M059J (cell line): ENCODE data around the gene RNF40. TPM values are rescaled to one million over a fixed set of nuclear protein-coding genes. Genes with fewer than 3 reads are reported as not detected.

Experiments
- DNase-seq: peaks from one replicate; pipeline ENCODE4 v3.0.0-alpha.2; 2012; ENCODE audit warnings: low read depth
- total RNA-seq: library from RNA; depleted of rRNA; stranded (reverse); fragments of >200 nt; shearing (Covaris generic); gene quantifications from 2 replicates; pipeline ENCODE4 v1.2.3, GENCODE V29; 2014

Gene RNF40
- total RNA-seq, 1 experiment from 2014 or later = 104 TPM

DNA sequence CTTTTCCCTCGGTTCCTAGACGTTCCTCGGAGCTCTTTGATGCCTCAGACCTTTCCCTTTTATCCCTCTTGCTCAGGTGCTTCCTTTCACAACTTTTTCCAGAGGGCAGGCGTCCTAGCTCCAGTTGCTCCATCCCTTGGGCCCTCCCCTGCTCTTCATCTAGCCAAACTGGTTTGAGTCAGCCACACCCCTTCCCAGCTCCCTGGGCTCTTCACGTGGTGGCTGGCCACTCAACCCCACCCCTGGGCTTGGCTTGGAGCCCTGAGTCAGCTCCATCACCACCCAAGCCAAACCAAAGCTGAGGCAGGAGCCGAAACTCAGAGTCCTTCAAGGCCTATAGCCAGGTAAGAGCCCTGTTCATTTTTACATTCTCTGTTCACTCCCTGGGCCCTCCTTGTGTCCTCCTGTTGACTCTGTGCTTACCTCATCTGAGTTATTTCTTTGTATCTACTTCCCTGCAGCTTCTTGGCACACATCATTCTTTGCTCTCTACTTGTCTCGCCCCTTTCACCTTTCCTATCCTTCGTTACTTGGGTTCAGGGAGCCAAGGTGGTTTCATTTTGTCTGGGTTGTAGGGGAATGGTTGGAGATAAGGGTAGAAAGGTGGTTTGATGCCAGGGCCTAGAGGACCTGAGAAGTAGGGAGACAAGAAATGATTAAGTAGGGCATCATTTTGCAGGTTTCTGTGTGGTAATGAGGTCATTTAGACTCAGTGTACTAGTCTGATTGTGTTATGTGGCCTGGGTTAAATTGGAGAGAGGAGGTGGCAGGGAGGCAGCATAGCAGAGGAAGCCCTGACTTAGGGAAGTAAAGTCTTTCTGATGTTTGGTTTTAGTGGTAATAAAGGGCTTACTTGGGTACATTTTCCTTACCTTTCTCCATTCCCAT is 21.5 kb upstream of the RNF40 start:
- DNase-seq = peak; percentile 91

DNA sequence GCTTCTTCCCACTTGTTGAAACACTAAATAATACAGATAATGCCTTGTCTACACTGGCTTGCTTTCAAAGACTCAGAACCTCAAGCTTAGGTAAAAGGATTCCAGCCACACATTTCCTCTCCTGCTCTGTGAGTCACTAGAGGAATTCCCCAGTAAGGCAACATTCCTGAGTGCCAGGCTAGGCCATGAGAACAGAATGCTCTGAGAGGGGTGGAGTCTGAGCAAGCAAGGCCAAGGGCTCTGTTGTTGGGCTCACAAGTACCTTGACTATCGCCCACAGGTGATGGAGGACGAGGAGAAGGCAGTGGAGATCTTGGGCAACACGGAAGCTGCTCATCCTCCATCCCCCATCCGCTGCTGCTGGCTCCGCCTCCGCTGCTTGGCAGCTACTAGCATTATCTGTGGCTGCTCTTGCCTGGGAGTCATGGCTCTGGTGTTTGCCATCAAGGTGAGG is 20.6 kb upstream of the RNF40 start:
- DNase-seq = peak; percentile 96

DNA sequence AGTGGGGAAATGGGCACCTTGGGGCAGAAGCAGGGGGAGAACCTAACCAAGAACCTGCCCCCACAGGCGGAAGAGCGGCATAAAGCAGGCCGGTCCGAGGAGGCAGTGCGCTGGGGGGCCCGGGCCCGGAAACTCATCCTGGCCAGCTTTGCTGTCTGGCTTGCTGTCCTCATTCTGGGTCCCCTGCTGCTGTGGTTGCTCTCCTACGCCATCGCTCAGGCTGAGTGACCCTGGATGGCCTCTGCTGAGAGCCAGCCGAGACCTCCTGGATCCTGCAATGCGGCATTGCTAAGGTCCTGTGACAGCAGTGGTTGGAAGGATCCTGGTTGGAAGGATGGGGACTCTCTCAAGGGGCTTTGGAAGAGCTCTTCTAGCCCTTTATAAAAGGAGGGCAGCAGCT is 18.4 kb upstream of the RNF40 start:
- DNase-seq = no peak

- no peak for DNase-seq
These were observed 17.9 kb upstream of the RNF40 start for GRCh38 chr16:30744183-30744582.

GRCh38 chr16:30745082-30745481 is 17.0 kb upstream of the RNF40 start:
- DNase-seq = no peak

GRCh38 chr16:30746638-30747175 is 15.4 kb upstream of the RNF40 start:
- DNase-seq = no peak

GRCh38 chr16:30747331-30747730 is 14.8 kb upstream of the RNF40 start:
- DNase-seq = peak; percentile 77

- peak; percentile 99 for DNase-seq
These were observed 14.1 kb upstream of the RNF40 start, which contains the start of gene PHKG2 for GRCh38 chr16:30747799-30748633. PHKG2 (plus strand) TSS chr16:30748425; CDS start chr16:30748821, 396 bp downstream.

DNA sequence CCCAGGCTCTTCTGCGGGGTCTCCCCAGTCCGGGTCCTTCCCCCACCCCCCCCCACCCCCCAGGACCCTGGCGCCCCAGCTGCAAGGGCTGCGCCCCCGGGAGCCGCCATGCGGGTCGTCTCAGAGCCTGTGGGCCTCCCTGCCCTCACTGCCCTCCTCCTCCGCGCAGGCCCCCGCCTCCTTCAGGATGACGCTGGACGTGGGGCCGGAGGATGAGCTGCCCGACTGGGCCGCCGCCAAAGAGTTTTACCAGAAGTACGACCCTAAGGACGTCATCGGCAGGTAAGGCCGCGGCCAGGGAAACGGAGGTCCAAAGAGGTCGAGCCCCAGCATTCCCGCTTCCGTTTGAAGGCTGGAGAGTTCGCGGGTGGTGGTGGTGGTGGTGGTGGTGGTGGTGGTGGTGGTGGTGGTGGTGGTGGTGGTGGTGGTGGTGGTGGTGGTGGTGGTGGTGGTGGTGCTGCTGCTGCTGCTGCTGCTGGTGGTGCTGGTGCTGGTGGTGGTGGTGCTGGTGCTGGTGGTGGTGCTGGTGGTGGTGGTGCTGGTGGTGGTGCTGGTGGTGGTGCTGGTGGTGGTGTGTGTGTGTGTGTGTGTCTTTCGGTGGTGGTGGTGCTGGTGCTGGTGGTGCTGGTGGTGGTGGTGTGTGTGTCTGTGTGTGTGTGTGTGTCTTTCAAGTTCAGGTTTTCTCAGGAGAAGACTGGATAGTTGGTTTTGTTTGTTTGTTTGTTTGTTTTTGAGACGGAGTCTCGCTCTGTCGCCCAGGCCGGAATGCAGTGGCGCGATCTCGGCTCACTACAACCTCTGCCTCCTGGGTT is 13.3 kb upstream of the RNF40 start:
- DNase-seq = peak; percentile 53

DNA sequence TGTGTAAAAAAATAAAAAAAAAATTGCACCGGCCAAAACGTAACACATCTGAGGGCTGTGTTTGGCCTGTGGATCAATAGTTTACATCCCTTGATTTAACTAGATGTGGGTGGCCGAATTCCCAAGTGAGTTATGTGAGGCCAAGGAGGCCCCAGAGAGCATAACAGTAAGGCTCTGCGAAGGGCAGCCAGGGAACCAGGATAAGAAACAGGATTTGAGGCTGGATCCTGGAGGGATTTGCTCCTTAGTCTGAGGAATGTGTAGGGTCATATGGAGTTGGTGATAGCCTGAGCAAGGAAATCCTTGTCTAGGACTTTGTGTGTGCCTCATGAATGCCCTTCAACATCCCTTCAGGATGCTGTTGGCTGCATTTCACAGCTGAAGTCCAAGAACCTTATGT is 11.9 kb upstream of the RNF40 start:
- no peak for DNase-seq

DNA sequence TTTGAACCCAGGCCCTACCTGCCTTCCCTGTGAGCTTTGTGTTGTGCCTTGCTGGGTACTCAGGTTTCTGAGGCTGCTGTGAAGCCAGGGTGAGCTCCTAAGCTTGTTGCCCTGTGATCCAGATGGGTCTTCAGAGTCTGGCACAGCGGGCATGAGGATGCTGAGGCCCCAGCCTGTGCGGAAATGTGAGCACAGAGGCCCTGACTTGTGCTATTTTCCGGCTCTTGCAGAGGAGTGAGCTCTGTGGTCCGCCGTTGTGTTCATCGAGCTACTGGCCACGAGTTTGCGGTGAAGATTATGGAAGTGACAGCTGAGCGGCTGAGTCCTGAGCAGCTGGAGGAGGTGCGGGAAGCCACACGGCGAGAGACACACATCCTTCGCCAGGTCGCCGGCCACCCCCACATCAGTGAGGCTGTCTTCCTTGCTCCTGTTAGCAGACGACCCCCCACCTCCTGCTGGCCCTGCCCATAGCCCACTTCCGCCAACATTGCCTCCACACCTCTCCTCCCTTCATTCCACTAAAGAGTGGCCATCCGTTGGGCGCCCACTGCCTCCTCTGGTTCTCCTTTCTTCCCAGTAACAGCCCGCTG is 11.2 kb upstream of the RNF40 start:
- DNase-seq = no peak

GRCh38 chr16:30753596-30753995 is 8.5 kb upstream of the RNF40 start:
- no peak for DNase-seq

DNA sequence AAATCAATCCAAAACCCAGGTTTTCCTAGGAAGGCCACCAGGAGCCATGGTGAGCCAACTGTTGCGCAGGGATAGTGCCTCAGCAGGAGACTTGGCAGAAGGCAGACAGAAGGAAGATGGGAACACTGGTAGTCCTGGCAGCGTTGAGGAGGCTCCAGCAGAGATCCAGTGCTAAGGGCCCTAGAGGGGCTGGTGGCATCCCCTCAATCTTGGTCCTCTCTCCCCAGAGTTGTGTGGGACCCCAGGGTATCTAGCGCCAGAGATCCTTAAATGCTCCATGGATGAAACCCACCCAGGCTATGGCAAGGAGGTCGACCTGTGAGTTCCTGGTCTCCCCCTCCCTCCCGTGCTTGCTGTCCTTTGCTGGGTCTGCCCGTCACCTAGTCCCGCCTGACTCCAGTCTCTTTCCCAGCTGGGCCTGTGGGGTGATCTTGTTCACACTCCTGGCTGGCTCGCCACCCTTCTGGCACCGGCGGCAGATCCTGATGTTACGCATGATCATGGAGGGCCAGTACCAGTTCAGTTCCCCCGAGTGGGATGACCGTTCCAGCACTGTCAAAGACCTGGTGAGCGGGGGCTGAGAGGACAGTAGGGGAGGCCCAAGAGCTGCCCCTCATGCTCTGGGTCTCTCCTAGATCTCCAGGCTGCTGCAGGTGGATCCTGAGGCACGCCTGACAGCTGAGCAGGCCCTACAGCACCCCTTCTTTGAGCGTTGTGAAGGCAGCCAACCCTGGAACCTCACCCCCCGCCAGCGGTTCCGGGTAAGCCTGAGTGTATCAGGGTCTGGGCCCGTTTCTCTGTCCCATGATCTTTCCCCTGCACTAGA is 6.0 kb upstream of the RNF40 start:
- DNase-seq = no peak

- DNase-seq = no peak
These were observed 5.4 kb upstream of the RNF40 start for GRCh38 chr16:30756781-30757100.

- DNase-seq = no peak
These were observed 4.8 kb upstream of the RNF40 start for GRCh38 chr16:30757316-30757715.

- no peak for DNase-seq
These were observed 3.1 kb upstream of the RNF40 start for GRCh38 chr16:30758988-30759491.

GRCh38 chr16:30760001-30760559 is 2.0 kb upstream of the RNF40 start:
- DNase-seq = no peak

GRCh38 chr16:30760577-30761426 is 1.3 kb upstream of the RNF40 start:
- no peak for DNase-seq

DNA sequence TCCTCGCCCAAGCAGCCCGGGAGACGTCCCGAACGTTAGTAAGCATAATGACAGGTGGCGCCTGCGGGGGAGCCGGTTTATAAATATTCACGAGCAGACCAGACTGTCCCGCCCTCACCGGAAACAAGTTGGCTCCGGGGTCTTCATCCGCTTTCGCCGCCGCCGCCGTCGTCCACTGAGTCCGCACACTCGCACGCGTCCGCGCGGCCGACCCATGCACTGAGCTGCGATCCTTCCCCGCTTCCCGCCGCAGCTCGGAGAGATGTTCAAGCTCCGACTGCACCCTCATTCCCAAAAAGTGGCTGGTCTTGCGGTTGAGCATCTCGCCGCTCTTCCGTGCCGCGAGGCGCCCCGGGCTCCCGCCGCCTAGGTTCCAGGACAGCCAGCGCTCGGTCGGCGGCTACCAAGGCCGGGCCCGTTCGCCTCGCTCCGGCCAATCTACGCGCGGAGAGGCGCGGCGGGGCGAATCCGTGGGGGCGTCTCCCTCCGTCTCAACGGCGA is 645 bp upstream of the RNF40 start:
- peak; percentile 57 for DNase-seq
